HG03159 (cell line): Measurements from ENCODE around the gene TMEM95.
"Not testable (repeated sequence)": the region's sequence is repeated elsewhere in the genome, so short reads cannot be mapped to it uniquely, and the experiment has no call there.

Source experiments
- ATAC-seq: cut with Tn5 transposase; IDR thresholded peaks from one replicate; pipeline ENCODE4 v1.9.1; 2021; ENCODE audit warnings: mild to moderate bottlenecking, moderate library complexity; ENCODE audit not compliant: unreplicated experiment

The TMEM95 gene

DNA sequence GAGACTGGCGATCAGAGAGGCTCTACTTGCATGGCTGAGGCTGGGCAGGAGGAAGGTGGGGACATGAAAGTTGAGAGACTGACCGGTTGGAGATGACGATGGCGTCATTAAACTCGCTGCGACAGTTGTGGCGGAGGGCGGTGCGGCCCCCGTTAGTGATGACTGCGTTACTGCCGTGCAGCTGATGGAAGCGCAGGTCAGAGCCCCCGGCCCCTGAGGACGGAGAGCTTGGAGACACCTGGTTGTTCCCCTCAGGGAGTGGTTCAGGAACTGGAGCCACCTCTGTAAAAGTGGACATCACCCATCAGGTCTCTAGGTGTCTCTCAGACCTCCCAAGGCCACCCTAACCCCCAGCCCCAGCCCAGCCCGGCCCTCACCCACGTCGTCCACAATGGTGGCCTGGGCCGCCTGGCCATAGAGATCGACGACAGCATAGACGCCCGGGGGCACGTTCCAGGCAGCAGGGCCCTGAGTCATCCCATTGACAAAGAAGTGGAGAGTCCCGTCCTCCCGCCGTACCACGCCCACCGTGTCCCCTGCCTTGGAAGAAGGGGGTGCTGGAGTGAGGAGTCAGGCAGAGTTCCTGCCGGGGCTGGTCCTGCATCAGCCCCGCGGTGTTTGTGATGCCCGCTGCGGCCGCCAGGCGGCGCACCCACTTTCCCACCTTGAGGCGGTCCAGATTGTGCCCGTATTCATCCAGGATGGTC is 31.1 kb upstream of the TMEM95 start:
- no peak for ATAC-seq

DNA sequence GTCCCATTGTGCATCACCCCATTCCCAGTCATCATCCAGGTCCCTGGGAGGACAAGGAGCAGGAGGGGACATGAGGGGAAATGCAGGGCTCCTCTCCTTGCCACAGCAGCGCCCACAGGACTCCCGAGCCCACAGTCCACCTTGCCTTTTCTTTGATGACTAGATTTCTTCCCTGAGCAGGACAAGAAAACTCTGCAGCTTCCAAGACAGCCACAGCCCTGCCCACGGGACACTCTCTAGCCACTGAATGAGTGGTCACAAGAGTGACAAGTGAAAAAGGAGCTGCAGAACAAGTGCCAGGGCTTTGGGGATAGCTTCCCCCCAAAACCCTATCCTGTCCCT is 30.5 kb upstream of the TMEM95 start:
- ATAC-seq: no peak

DNA sequence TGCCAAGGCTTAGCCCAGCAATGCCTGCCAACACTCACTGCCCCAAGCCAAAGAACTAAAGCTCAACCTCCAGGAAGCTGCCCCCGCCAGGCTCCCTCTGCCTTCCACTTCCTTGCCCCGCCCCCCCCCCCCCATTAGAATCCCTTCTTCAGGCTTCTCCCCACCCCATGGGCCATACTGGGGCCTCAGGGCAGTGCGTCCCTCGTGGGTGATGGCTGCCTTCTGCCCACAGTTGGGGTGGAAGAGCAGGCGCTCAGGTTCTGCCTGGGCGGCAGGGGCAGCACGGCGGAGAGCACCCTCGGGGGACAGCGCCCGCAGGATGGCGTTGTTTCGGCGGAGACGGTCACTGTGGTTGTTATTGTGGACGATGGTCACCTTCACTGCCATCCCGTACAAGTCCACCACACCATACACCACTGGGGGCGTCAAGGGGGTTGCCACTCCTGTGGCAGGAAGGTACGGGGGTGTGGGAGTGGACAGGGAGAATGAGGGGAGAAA is 29.9 kb upstream of the TMEM95 start:
- ATAC-seq: no peak

DNA sequence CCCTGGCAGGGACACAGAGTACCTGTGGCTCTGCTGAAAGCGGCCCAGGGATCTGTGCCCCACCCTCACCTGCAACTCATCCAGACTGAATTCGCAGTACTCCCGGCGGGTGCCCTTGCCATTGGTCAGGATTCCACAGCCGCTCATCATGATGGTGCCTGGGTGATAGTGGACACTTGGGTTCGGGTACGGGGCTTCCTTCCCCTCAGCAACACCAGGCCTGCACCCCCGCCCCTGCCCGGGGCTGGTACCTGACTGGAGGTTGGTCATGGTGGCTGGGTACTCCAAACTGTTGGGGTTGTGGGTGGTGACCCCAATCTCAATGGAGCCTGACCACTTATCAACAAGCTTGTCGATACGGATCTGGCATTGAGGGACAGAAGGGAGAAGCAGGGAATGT is 28.8 kb upstream of the TMEM95 start:
- ATAC-seq: no peak

- no peak for ATAC-seq
These were observed 27.9 kb upstream of the TMEM95 start for GRCh38 chr17:7327056-7327455.

DNA sequence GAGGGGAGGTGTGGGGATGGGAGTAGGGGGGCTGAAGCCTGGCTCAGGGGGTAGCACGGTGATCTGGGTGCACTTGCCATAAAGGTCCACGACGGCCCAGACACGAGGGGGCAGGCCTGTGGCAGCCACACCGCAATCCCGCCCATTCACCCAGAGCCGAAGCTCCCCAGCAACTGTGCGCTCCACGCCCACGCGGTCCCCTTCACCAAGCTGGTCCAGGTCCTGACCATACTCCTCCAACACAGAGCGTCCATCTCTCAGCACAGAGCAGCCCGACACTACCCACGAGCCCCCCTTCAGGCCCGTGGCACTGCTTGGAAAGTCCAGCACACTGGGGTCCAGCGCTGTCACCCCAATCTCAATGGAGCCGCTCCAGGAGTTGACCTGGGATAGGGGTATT is 27.5 kb upstream of the TMEM95 start:
- ATAC-seq: no peak

DNA sequence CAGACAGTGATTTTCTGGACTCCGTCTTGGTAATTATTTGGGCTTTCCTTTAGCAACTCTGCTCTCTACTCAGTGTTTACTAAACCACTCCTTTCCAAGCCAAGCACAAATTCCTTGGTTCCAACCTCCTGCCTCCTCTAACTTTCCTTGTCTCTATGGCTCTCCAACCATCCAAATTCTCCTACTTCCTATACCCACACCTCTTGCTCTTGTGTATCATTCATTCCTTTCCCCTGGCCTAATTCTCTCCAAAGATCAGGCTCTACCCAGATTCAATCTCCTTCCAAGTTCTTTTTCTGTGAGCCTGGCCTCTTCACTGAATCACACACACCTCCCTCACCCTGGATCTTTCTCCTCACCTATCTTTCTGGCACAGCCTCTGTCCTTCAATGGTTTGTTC is 26.9 kb upstream of the TMEM95 start:
- no peak for ATAC-seq

- ATAC-seq: peak; percentile 19
These were observed 26.0 kb upstream of the TMEM95 start, which contains the start of gene NEURL4 for GRCh38 chr17:7328840-7329373. NEURL4 (minus strand) TSS chr17:7329335; CDS start chr17:7329312, 23 bp downstream.

DNA sequence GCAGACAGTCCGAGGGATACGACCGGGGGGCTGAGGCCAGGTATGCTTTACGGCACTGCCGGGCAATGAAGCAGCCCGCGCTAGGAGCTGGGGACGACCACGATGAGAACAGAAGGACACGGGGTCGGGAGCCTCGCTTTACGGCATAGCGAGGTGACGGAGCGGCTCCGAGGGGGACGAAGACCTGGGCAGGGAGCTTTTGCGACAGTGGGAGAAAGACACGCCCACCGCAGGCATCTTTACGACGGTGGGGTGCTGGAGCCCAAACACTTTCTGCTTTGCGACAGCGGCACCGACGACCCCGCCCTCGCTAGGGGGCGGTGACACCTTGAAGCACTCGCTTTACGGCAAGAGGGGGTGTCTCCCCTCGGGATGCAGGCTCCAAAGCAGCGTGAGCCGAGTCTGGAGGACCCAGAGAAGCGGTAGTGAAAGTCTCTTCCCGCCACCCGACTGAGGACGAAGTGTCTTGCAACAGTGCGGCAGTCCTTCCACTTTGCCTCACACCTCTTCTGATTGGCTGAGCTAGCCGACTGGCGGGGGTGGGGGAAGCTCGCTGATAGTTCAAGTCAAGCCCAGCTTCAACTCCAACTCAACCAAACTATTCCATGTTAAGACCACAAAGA is 25.5 kb upstream of the TMEM95 start:
- peak; percentile 57 for ATAC-seq

GRCh38 chr17:7329997-7330637 is 24.8 kb upstream of the TMEM95 start:
- peak; percentile 32 for ATAC-seq

DNA sequence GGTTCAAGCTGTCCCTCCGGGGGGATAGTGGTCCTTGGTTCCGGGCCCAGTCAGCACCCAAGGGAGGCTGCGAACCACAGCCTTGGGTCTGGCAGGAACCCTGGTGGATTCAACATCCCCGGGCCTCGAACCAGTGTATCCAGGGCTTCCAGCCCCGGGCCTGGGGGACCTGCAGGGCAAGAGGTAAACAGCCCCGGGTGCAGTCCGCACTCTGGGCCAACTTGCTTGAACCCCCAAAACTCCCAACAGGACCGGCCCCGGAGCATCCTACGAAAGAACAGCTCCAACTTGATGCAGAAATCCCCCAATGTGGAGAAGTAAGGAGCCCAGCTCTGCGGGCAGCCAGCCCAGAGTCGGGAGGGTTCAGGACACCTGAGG is 24.3 kb upstream of the TMEM95 start:
- ATAC-seq: no peak

GRCh38 chr17:7332111-7332510 is 22.8 kb upstream of the TMEM95 start:
- no peak for ATAC-seq

- ATAC-seq: not testable (repeated sequence)
These were observed 22.3 kb upstream of the TMEM95 start for GRCh38 chr17:7332600-7333069.

- no peak for ATAC-seq
These were observed 19.9 kb upstream of the TMEM95 start for GRCh38 chr17:7334938-7335538.

- ATAC-seq: not testable (repeated sequence)
These were observed 19.2 kb upstream of the TMEM95 start for GRCh38 chr17:7335765-7336164.

DNA sequence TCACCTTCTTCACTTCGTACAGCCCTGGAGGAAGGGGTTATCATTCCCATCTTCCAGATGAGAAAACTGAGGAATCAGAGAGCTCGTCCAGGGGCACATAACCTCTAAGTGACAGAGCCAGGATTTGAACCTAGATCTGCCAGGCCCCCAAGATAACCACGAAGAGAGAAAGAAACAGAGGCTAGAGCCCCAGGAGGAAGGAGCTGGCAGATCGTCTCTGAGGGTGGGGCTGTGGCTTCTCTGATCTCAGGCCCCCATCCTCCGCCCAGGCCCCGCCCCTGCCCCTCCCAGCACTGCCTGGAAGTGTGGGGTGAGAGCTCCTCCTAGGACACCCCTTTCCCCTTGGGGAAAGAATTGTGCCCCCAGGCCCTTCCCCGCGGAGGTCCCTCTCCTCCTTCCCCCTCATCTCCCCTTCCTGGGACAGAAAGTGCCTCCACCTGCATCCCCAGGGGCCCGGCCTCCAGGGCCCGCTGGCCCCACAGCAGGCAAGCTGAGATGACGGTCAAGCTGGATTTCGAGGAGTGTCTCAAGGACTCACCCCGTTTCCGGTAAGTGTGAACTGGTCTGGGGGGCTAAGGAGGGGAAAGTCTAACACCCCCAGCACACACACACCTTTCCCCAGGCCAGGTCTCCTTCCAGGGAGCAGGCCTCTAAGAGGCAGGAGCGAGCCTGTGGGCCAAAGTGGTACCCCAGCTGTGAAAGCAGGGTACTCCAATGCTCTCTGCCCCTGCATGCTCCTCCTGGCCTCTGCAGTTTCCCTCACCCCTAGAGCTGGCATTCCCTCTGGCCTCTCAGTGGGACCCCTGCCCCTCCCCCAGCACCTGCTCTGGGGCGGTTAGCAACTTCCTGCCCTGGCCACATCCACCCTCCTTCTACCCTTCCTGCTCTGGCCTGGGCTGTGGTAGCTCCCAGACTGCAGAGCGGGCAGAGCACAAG is 18.4 kb upstream of the TMEM95 start, which contains the start of gene ACAP1:
ACAP1 (plus strand) TSS at position 290 of the 936 bp plus-strand sequence; CDS start at position 496, 206 bp downstream.
- no peak for ATAC-seq

GRCh38 chr17:7337600-7337999 is 17.4 kb upstream of the TMEM95 start:
- not testable (repeated sequence) for ATAC-seq

DNA sequence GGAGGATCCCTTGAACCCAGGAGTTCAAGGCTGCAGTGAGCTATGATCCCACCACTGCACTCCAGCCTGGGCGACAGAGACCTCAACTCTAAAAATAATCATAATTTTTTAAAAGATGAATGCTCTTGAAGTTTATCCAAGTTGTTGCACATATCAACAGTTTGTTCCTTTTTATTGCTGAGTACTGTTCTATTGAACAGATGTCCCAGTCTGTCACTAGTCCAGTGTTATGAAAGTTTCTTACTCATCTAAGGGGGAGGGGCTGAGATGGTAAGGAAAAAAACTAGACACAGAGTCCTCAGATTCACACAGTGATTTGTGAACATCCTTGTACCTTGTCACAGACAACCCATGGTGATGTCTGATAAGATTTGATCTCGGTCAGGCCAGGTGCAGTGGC is 14.8 kb upstream of the TMEM95 start:
- no peak for ATAC-seq

DNA sequence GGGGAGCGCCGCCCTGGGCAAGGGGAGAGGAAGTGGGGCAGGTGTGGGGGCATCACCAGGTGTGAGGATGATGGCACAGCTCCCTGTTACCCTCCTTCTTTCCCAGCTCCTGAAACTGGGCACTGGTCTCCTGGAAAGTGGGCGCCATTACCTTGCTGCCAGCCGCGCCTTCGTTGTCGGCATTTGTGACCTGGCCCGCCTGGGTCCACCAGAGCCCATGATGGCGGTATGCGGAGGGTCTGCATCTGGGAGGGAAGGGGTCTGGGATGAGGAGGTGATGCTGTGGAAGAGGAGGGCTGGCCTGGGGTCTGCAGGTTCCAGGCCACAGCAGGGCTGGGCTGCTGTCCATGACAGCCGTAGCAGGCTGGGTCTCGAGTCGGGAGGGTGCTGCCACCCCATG is 13.1 kb upstream of the TMEM95 start:
- ATAC-seq: no peak

DNA sequence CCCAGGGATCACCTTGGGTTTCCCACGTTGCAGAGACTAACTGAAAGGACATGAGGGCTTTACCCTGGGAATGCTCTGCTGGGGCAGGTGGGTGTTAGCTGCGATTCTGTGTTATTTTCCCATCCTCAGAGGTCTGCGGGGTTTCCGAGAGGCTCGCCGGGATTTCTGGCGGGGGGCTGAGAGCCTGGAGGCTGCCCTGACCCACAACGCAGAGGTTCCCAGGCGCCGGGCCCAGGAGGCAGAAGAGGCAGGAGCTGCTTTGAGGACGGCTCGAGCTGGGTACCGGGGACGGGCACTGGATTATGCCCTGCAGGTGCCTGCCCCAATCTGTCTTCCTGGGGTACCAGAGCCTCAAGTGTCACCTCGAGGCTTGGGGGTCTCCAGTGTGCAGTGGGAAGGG is 11.7 kb upstream of the TMEM95 start:
- ATAC-seq: no peak
